HG03159 (cell line): ENCODE results near the gene TMEM89.

ENCODE experiments used
- ATAC-seq: cut with Tn5 transposase; IDR thresholded peaks from one replicate; pipeline ENCODE4 v1.9.1; 2021; ENCODE audit warnings: mild to moderate bottlenecking, moderate library complexity; ENCODE audit not compliant: unreplicated experiment

Gene TMEM89

DNA sequence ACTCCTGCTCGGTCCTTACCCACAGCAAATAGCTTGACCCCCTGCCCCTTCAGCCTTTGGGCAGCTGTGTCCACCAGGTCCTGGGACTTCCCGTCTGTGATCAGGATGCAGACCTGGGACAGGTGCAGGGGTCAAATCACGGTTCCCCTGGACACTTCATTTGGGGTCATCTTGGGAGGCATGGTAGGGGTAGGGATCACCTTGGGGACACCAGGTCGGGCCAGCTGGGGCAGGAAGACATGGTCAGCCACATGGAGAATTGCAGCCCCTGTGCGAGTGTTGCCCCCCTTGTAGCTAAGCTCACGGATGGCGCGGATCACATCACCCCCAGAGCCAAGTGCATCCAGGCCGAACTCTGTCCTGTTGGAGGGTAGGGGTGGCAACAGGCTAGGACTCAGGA lies 28.2 kb downstream of the TMEM89 start:
- ATAC-seq: no peak

GRCh38 chr3:48592519-48593087 lies 29.0 kb downstream of the TMEM89 start:
- ATAC-seq: no peak

GRCh38 chr3:48591886-48592518 lies 29.6 kb downstream of the TMEM89 start:
- ATAC-seq: no peak

DNA sequence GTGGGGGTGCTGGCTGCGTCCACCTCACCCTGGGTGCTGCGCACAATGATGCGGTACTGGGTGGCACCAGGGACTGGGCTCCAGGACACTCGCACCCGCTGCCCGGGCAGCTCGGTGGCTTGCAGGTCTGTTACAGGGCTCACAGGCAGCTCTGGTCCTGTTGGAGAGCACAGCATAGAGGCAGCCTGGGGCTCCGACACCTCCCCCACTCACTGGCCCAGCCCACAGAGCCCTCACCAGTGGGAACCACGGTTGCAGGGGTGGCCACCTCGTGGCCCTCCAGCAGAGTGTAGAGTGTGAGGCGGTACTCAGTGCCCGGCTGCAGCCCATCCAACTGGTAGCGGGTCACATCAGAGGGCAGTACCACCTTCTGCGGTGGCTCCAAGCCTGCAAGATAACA lies 30.1 kb downstream of the TMEM89 start:
- ATAC-seq: no peak

- ATAC-seq: no peak
Observed at GRCh38 chr3:48588230-48588629, 33.3 kb downstream of the TMEM89 start.

GRCh38 chr3:48587686-48588085 lies 33.9 kb downstream of the TMEM89 start:
- no peak for ATAC-seq

GRCh38 chr3:48585411-48585810 lies 36.2 kb downstream of the TMEM89 start:
- ATAC-seq: no peak

GRCh38 chr3:48584836-48585235 lies 36.7 kb downstream of the TMEM89 start:
- ATAC-seq: no peak

DNA sequence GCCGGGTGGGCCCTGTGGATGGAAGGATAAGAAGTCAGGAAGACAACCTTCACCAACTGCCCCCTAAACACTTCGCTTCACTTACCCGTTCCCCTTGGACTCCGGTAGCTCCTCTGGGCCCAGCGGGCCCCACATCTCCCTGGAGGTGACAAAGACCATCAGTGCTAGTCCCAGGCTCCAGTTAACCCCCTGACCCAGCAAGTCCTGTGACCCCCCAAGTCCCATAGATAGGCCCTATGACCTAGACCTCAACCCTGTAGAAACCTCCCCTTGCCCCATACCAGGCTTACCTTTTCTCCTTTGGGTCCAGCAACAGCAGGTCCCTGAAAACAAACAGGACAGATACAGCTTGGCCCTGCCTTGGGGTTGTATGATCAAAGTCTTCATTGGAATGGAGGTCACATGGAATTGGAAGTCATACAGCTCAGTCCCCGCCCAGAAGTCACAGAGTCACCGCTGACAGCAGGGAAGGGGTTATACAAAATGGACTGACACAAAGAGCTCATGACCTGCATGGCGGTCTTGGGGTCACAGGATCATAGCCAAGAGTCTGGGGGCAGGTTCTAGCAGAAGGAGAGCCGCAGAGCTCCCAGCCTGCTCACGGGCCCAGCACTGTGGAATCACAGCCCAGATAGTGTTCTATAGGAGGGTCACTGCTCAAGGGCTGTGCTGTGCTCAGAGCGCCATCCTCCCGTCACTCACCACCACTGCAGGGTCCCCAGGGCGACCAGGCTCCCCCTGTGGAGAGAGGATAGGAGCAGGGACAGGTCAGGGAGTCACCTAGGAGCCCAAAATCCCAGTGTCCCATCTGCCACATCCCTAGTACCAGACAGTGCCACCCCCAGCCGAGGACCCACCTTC lies 39.7 kb downstream of the TMEM89 start:
- no peak for ATAC-seq

GRCh38 chr3:48576647-48577046 lies 44.9 kb downstream of the TMEM89 start:
- no peak for ATAC-seq

- ATAC-seq: no peak
Observed at GRCh38 chr3:48575366-48575765, 46.2 kb downstream of the TMEM89 start.

DNA sequence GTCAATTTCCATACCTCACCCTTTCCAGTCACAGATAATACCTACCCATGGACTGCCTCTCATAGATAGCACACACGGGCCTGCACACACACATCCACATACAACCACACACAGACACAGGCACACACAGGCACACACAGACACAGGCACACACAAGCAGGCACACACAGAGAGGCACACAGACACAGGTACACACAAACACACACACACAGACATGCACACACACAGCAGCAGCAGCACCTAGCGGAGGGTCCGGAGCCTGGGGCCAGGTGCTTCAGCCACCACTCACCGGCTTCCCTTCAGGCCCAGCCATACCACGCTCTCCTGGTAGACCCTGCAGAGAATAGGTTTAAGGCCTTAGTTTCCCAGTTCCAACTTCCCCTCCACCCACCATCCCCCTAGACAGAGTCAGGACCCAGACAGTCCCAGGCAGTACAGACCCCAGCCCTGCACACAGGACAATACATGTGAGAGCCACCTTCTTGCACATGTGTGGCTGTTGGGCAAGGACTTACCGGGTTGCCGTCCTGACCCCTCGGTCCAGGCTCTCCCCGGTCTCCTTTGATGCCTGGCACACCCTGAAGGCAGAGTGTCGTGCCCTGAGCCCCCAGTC lies 47.5 kb downstream of the TMEM89 start:
- ATAC-seq: no peak

- no peak for ATAC-seq
Observed at GRCh38 chr3:48572517-48572916, 49.1 kb downstream of the TMEM89 start.

GRCh38 chr3:48571938-48572337 lies 49.6 kb downstream of the TMEM89 start:
- no peak for ATAC-seq
